Stimulated activated naive CD4-positive, alpha-beta T cell (primary cell): Measurements from ENCODE around the gene RRP7A.
"Not testable (repeated sequence)": the region's sequence is repeated elsewhere in the genome, so short reads cannot be mapped to it uniquely, and the experiment has no call there.

Source experiments
- DNase-seq, 6 experiments: peaks; one replicate each; lab custom pipeline; 2025; lab: John Stamatoyannopoulos, UW

Gene RRP7A, protein sequence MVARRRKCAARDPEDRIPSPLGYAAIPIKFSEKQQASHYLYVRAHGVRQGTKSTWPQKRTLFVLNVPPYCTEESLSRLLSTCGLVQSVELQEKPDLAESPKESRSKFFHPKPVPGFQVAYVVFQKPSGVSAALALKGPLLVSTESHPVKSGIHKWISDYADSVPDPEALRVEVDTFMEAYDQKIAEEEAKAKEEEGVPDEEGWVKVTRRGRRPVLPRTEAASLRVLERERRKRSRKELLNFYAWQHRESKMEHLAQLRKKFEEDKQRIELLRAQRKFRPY

DNA sequence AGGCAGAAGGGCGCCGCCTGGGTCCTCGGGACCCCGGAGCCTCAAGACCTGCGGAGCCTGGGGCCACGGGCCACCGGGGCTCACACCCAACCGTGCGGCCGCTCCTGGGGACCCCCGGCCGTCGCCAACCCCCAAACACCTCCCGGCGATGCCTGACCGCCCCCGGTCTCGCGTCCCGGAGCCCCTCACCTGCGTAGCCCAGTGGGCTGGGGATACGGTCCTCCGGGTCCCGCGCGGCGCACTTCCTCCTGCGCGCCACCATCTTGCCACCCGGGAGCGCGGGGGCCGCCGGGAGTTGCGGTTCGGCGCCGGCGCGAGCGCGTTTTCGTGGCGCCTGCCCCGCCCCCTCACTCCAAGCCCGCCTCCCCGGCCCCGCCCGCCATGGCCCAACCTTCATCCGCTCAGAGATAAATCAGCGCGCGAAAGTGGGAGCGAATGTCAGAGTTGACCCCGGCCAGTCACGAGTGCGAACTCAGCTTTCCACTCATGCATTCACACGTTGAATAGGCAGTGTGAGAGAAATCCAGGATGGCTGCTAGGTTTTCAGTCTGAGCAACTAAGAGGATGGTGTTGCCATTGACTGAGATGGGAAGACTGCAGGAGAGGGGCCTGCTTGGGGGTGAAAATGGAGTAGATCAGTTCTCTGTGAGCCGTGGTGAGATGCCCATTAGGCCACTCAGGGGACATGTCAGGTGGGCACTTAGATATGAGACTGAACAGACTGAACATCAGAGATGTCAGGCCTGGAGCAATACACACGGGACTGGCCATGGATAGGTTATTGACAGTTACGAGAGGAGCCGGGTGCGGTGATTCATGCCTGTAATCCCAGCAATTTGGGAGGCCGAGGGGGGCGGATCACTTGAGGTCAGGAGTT, at the start of gene RRP7A:
TSS of gene RRP7A (minus strand) at position 272 of the 877 bp plus-strand sequence. CDS start at position 262, 10 bp downstream.
- DNase-seq, result peak; percentile 67 to 85 (median 78)

DNA sequence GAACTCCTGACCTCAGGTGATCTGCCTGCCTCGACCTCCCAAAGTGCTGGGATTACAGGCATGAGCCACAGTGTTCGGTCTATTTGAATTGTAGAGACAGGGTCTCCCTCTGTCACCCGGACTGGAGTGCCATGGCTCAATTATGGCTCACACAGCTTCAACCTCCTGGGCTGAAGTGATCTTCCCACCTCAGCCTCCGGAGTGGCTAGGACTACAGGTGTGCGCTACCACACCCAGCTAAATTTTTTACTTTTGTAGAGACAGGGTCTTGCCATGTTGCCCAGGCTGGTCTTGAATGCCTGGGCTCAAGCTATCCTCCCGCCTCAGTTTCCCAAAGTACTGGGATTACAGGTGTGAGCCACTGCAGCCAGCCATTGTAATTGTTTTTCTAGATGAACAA, 48.4 kb upstream of the RRP7A start:
- DNase-seq, result not testable (repeated sequence)

DNA sequence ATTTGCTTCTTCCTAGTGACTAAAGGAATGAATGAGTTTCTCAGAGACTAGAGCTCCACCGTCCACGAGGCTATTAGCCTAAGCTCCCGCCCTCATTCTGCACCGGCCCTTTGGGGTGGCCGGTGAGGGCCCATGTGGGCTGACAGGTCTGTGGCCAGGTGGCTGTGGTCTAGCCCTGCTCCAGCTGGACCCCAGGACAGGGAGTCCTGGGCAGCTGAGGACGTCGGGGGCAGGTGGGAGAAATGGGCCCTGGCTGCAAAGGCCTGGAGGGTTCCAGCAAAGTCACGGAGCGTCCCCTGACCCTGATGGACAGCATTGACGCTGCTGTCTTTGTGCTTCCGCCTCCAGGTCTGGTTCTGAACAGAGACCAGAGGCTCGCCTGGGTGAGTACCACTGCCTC, 46.4 kb upstream of the RRP7A start:
- no peak for DNase-seq

DNA sequence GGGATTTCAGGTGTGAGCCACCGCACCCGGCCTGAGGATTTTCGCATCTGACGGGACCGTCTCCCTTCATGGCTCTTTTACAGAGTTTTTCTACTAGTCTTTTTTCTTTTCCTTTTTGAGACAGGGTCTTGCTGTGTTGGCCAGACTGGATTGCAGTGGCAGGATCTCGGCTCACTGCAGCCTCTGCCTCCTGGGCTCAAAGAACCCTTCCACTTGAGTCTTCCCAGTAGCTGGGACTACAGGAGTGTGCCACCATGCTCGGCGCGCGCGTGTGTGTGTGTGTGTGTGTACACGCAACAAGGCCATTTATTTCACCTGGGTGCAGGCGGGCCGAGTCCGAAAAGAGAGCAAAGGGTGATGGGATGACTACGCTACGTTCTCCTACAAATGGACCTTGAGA, 45.1 kb upstream of the RRP7A start:
- no peak for DNase-seq

DNA sequence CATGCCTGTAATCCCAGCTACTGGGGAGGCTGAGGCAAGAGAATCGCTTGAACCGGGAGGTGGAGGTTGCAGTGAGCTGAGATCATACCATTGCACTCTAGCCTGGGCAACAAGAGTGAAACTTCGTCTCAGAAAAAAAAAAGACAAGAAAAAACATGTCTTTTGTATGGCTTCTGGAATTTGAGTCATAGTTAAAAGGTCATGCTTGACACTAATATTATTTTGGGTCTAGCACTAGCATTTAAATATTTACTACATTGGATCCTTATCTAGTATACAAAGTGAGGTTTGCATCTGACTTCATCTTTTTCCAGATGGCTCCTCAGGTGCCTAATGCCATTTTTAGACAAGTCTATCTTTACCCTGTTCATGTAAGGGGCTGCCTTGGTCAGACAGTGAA, 44.3 kb upstream of the RRP7A start:
- DNase-seq, result not testable (repeated sequence)

DNA sequence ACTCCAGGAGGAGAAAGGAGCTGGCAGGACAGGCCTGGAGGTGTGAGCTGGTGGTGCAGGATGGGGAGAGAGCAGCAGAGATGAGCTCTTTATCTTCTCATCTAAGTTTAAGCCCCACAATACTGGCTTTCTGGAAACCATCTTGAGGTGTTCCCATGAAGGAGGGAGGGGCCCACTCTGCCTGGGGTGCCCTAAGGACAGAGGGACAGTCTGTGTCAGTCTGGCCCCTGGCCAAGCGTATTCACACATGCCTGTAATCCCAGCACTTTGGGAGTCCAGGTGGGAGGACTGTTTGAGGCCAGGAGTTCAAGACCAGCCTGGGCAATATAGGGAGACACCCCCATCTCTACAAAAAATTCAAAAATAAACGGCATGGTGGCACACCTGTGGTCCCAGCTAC, 43.1 kb upstream of the RRP7A start:
- DNase-seq, result no peak

DNA sequence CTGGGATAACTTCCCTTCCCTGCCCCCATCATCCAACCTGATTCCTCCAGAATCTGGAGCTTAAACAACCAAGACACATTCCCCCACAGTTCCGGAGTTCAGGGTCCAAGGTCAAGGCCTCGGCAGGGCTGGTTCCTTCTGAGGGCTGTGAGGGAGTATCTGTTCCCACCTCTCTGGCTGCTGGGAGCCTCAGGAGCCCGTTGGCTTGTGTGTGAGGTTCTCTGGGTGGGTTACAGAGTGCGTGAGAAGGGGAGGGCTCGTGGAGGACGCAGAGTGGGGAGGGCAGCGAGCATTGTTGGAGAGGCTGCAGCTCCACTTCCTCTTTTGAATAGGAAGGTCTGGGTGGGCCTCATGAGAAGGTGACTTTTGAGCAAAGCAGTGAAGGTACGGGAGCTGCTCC, 42.7 kb upstream of the RRP7A start:
- DNase-seq, result no peak

DNA sequence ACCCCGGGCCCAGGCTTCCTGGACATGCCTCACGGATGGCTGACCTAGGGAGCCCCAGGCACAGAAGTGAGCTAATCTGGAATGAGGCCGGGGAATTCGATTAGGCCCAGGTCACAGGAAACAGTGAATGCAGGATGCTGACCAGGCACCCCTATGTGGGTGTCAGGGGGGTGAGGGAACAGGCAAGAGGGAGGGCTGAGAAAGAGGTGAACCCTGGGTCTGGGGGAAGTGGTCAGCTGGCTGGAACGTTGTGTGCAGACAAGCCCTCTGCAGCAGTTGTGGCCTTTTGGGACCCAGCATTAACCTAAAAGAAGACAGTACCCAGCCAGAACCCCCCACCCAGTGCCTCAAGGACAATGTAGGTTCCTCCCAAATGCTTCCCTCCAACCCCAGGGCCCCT, 42.3 kb upstream of the RRP7A start:
- DNase-seq, result no peak

DNA sequence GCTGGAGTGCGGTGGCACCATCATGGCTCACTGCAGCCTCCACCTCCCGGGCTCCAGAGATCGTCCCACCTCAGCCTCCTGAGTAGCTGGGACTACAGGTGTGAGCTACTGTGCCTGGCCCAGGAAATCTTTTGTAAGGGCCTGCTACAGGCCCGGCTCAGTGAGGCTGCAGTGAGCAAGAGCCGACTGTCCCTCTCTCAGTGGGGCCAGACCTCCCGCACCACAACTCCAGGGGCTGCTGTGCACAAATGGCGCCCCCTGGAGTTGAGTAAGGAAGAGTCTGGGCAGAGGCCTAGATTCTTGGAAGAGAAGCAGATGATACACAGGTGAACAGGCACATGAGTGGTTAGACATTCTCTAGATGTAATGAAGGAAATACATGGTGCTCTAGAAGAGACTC, 41.2 kb upstream of the RRP7A start:
- peak in 2 of 6 experiments; percentile 3 to 8 for DNase-seq

DNA sequence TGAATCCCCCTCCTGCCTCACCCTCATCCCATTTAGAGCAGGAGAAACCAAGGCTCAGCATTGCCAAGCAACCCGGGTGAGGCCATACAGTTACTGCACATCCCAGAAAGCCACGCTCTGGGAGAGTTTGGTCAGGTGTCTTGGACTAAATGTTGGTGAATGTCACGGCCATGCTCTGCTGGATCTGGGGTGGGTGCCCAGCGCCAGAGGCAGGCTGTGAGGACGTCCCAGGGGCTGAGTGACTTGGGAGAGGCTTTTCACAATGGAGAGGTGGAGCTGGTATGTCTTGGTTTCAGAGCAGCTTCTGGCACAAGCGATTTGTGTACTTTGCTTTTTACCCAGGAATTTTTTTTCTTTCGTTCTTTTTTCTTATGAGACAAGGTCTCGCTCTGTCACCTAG, 40.8 kb upstream of the RRP7A start:
- DNase-seq, result no peak

DNA sequence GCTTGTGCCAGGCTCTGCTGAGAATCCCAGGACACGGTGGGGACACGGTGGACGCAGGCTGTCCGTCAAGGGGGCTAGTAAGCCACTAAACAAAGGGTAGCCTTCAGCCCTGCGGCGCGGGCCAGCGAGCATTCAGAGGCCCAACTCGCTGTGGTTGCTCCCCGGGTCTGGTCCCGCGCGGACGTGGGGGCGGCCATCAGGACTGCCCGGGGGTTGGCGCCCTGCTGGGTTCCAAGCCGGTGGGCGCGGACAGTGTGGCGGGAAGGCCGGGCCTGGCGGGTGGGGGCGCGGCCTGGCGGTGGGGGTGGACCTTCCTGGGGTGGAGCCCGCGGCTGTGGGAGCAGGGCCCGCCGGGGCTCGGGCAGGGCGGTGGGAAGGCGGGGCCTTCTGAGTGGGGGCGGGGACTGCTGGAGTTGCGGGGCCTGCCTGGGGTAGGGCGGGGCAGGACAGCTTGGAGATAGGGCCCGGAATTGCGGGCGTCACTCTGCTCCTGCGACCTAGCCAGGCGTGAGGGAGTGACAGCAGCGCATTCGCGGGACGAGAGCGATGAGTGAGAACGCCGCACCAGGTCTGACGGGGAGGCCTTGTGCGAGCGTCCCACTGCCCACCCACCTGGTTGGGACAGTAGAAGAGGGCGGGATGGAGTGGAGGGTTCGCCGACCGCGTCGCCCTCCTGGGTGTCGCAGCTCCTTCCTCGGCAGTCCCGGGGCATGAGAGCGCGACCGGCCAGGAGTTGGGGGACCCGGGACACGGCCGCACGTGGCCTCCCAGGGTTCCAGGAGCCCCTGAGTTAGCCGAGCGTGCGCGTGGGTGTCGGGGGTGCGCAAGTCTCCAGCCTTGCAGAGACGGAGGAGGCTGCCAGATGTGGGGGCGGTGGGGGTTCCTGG, 34.1 kb upstream of the RRP7A start, which contains the start of gene SERHL2:
TSS of gene SERHL2 (plus strand) at position 482 of the 887 bp plus-strand sequence. CDS start at position 547, 65 bp downstream.
- peak; percentile 52 to 88 (median 75) for DNase-seq

DNA sequence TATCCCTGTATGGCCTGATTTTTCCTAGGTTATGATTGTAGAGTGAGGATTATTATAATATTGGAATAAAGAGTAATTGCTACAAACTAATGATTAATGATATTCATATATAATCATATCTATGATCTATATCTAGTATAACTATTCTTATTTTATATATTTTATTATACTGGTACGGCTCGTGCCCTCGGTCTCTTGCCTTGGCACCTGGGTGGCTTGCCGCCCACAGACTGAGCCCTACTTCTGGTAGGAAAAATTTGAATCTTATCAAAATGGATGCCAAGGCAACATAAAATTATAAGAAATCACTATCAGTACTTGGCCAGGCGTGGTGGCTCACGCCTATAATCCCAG, 32.7 kb upstream of the RRP7A start:
- DNase-seq, result not testable (repeated sequence)

DNA sequence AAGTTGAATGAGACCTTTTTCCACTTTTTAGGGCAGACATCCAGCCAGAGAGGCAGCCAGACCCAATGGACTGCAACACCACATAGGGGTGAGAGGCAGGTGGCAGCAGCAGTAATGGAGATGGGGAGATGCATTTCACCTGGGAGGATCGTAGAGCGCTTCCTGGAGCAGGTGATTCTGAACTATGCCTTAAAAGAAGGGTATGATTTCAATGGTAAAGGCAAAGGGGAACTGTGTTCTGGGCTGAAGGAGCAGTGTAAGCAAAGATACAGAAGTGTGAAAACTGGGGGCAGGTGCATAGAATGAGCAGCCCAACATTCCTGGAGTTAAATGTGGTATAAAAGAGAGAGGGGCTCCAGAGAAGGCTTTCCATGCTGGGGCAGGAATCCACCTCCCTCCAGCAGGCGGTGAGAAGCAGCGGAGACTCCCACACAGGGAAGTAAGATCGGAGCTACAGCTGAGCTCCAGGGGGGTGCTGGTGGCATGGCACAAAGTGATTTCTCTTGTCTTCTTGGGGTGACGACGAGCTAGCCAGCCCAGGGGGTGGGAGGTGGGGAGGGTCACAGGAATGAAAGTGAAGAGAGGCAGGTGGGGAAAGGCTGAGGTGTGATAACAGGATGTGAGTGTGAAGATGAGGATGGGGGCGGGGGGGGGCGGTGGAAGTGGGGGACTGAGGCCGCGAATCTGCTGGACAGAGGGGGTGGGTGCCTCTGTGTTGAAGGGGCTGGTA, 29.9 kb upstream of the RRP7A start:
- DNase-seq, result no peak

DNA sequence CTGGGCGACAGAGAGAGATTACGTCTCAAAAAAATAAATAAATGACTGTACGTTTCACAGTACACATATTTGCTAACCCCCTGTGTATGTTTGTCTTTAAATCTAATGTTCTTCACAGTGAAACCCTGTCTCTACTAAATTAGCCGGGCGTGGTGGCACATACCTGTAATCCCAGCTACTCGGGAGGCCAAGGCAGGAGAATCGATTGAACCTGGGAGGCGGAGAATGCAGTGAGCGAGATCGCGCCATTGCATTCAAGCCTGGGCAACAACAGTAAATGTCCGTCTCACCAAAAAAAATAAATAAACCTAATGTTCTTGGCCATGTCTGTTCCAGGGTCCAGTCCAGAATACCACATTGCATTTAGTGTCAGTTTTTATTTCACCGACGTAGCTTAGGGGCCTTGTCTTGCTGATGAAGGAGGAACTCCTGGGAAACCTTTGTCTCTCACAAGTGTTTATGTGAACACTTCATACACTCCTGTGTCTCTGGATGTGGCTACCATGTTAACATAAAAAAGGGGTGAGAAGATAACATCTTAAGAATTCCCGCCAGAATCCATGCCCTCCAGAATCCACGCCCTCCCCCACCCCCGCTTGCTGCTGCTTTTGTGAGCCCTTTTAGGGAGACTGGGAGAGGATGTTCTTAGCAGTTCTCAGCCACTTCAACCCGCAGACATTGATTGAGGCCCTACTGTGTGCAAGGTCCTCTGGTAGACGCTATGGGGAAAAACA, 29.2 kb upstream of the RRP7A start:
- no peak for DNase-seq

DNA sequence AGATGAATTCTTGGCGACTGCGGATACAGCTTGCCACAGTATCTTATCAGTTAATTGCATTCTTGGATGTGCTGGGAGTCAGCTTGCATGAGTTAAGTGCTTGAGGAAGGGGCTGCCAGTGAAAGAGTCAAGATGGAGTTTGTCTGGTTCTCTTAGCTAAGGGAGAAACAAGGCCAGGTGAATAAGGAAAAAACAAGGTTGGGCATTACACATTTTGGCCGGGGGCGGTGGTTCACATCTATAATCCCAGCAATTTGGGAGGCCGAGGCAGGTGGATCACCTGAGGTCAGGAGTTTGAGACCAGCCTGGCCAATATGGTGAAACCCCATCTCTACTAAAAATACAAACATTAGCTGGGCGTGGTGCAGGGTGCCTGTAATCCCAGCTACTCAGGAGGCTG, 28.5 kb upstream of the RRP7A start:
- DNase-seq, result not testable (repeated sequence)

DNA sequence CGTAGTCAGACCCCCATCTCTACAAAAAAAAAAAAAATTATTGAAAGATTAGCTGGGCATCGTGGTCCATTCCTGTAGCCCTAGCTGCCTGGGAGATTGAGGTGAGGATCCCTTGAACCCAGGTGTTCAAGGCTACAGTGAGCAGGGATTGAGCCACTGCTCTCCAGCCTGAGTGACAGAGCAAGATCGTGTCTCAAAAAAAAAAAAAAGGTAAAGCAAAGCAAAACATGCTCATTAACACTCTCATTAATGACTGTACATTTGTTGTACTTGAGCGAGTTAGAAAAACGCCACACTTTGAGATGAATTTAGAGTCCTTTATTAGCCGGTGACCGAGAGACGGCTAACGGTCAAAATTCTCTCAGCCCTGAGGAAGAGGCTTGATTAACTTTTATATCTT, 28.0 kb upstream of the RRP7A start:
- no peak for DNase-seq

DNA sequence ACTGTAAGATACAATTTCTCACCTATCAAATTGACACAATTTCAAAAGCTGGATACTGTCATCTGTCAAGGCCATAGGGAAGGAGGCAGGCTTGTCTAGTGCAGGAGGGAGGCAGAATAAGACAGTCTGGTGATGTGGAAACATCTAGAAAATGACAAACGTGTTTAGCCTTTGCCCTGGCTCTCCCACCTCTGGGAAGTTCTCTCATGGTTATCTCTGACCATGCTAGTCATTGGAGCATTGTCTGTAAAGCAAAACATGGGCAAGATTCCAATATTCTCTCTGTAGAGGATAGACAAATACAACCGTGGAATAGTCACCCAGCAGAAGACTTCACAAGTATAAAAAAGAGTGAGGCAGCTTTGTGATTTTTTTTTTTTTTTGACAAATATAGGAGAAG, 25.1 kb upstream of the RRP7A start:
- no peak for DNase-seq

DNA sequence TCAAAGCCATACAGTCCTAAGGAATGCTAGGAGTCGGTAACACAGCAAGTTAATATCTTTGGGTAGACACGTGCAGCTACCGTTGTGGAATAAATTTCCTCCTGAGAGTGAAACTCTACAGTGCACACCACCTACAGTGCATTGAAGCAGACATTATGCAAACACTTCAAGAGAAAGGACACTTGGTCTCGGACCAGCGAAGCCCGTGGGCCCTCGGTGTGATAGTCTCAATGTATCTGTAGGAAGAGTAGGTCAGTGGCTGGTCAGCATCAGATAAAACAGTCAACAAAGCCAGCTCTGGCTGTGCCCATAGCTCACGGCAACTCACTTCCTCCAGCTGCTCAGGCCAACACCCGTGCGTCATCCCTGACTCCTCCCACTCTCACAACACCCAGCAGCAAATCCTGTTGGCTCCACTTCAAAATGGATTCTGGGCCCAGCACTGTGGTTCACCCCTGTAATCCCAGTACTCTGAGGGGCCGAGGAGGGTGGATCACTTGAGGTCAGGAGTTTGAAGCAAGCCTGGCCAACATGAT, 19.7 kb upstream of the RRP7A start:
- DNase-seq, result not testable (repeated sequence)

DNA sequence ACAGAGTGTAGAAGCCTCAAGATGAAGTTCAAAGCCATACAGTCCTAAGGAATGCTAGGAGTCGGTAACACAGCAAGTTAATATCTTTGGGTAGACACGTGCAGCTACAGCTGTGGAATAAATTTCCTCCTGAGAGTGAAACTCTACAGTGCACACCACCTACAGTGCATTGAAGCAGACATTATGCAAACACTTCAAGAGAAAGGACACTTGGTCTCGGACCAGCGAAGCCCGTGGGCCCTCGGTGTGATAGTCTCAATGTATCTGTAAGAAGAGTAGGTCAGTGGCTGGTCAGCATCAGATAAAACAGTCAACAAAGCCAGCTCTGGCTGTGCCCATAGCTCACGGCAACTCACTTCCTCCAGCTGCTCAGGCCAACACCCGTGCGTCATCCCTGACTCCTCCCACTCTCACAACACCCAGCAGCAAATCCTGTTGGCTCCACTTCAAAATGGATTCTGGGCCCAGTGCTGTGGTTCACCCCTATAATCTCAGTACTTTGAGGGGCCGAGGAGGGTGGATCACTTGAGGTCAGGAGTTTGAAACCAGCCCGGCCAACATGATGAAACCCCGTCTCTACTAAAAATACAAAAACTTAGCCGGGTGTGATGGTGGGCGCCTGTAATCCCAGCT, 17.7 kb upstream of the RRP7A start:
- not testable (repeated sequence) for DNase-seq

DNA sequence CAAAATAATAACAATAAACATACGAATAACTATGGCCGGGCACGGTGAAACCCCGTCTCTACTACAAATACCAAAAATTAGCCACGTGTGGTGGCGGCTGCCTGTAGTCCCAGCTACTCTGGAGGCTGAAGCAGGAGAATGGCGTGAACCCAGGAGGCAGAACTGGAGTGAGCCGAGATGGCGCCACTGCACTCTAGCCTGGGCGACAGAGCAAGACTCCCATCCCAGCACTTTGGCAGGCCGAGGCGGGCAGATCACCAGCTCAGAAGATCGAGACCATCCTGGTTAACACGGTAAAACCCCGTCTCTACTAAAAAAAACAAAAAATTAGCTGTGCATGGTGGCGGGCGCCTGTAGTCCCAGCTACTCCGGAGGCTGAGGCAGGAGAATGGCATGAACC, 17.0 kb upstream of the RRP7A start:
- not testable (repeated sequence) for DNase-seq
